Neuronal stem cell (in vitro differentiated cells): ENCODE measurements around the gene PARD3.

Experiments
- DNase-seq: peaks from one replicate; pipeline ENCODE4 v3.0.0-alpha.2; 2013; ENCODE audit warnings: low spot score
- H2AFZ ChIP-seq: one replicate; pipeline ENCODE4 v1.6.1; 2013; ENCODE audit warnings: mild to moderate bottlenecking, low read length, inconsistent platforms
- H2AK5ac ChIP-seq: 2 replicates; pipeline ENCODE4 v1.6.1; 2013; ENCODE audit warnings: low read depth, mild to moderate bottlenecking, inconsistent platforms, low read length, moderate library complexity, mixed read lengths
- H2BK120ac ChIP-seq: 2 replicates; pipeline ENCODE4 v1.6.1; 2013; ENCODE audit warnings: low read depth, mild to moderate bottlenecking, inconsistent platforms, low read length, moderate library complexity, mixed read lengths
- H2BK12ac ChIP-seq: one replicate; pipeline ENCODE4 v1.6.1; 2013; ENCODE audit warnings: low read length, inconsistent platforms
- H2BK15ac ChIP-seq: 2 replicates; pipeline ENCODE4 v1.6.1; 2013; ENCODE audit warnings: mild to moderate bottlenecking, low read length, inconsistent platforms, mixed read lengths
- H2BK5ac ChIP-seq: one replicate; pipeline ENCODE4 v1.6.1; 2013; ENCODE audit warnings: inconsistent platforms, mild to moderate bottlenecking, low read length, moderate library complexity
- H3K14ac ChIP-seq: one replicate; pipeline ENCODE4 v1.6.1; 2013; ENCODE audit warnings: low read length, inconsistent platforms
- H3K18ac ChIP-seq: 2 replicates; pipeline ENCODE4 v1.6.1; 2013; ENCODE audit warnings: low read length, inconsistent platforms
- H3K23ac ChIP-seq: 2 replicates; pipeline ENCODE4 v1.6.1; 2013; ENCODE audit warnings: low read depth, mild to moderate bottlenecking, mixed read lengths, low read length, inconsistent platforms; ENCODE audit not compliant: poor library complexity
- H3K27ac ChIP-seq: replicated peaks from 3 replicates; pipeline ENCODE4 v1.5.1; 2013; ENCODE audit warnings: low read length, inconsistent platforms
- H3K27me3 ChIP-seq, 3 experiments: 2 replicates each; pipeline ENCODE4 v1.6.1; 2013; ENCODE audit warnings: low read length in 3 of 3, mild to moderate bottlenecking in 2 of 3, inconsistent platforms in 1 of 3, low read depth in 1 of 3, mixed read lengths in 1 of 3, moderate library complexity in 1 of 3; ENCODE audit not compliant: control insufficient read depth in 3 of 3, insufficient read depth in 3 of 3
- H3K36me3 ChIP-seq, 2 donors: replicated peaks in 1 of 2; 2 replicates each; pipeline ENCODE4 v1.6.1; 2013; ENCODE audit warnings: low read length in 2 of 2; ENCODE audit not compliant: control insufficient read depth in 2 of 2, insufficient read depth in 2 of 2
- H3K4ac ChIP-seq: 2 replicates; pipeline ENCODE4 v1.6.1; 2013; ENCODE audit warnings: inconsistent platforms, mild to moderate bottlenecking, low read length, moderate library complexity
- H3K4me1 ChIP-seq, 2 donors: 1 replicate in 1 of 2; 2 replicates in 1 of 2; pipeline ENCODE4 v1.6.1; 2013; ENCODE audit warnings: low read length in 2 of 2, low read depth in 1 of 2; ENCODE audit not compliant: control insufficient read depth in 2 of 2, insufficient read depth in 1 of 2
- H3K4me2 ChIP-seq: one replicate; pipeline ENCODE4 v1.6.1; 2013; ENCODE audit warnings: mild to moderate bottlenecking, low read length, inconsistent platforms; ENCODE audit not compliant: insufficient read depth, poor library complexity, severe bottlenecking
- H3K4me3 ChIP-seq, 2 donors: 2 replicates each; pipeline ENCODE4 v1.5.1; 2013; ENCODE audit warnings: low read length in 2 of 2, mild to moderate bottlenecking in 2 of 2, inconsistent platforms in 1 of 2, moderate library complexity in 1 of 2
- H3K79me1 ChIP-seq: one replicate; pipeline ENCODE4 v1.6.1; 2013; ENCODE audit warnings: low read depth, mild to moderate bottlenecking, inconsistent platforms, low read length, moderate library complexity
- H3K9ac ChIP-seq: one replicate; pipeline ENCODE4 v1.6.1; 2013; ENCODE audit warnings: mild to moderate bottlenecking, low read depth, low read length, inconsistent platforms; ENCODE audit not compliant: poor library complexity
- H3K9me3 ChIP-seq, 2 donors: replicated peaks in 1 of 2; 2 replicates each; pipeline versions ENCODE3 to v1.6.1; 2013; ENCODE audit warnings: low read length in 2 of 2, mild to moderate bottlenecking in 2 of 2, inconsistent platforms in 1 of 2, low read depth in 1 of 2, mixed read lengths in 1 of 2, moderate library complexity in 1 of 2; ENCODE audit not compliant: control insufficient read depth in 2 of 2, insufficient read depth in 1 of 2
- H4K8ac ChIP-seq: one replicate; pipeline ENCODE4 v1.6.1; 2013; ENCODE audit warnings: low read depth, mild to moderate bottlenecking, inconsistent platforms, low read length, moderate library complexity
- H4K91ac ChIP-seq: one replicate; pipeline ENCODE4 v1.6.1; 2013; ENCODE audit warnings: low read length, low read depth, mild to moderate bottlenecking, inconsistent platforms; ENCODE audit not compliant: poor library complexity
- WGBS, 2 donors: extraction: QIAGEN DNeasy Blood & Tissue Kit; methylation state at CpG; one replicate each; pipeline ENCODE4 v1.1.7; 2013; ENCODE audit warnings: missing lambda C conversion rate in 2 of 2, mixed read lengths in 1 of 2; ENCODE audit not compliant: insufficient read length in 2 of 2, insufficient replicate concordance in 1 of 2; ENCODE audit errors: extremely low coverage in 2 of 2; 5-methylcytosine and 5-hydroxymethylcytosine counted together

Gene PARD3

DNA sequence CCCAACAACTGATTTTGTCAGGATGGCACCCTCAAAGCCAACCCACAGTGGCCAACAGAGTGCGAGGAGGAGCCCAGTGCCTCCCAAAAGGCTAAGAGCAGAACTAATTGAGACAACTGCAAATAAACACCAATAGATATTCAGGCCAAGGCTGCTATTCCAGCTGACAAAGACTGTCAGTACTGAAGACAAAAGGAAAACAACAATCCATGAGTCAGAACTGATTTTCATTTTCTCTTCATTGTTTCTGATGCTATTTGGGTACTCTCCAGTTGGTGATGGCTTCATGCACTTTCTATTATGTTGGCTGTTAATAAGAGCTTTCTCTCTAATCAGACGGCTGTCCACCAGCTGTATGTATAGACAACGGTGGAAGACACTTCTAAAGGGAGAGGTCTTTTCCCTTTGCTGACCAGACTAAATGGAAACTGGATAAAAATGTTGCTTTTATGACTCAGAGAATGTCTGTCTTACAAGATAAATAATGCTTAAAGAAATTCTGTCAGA, 515.9 kb downstream of the PARD3 start:
- Histone ChIP-seq H2AK5ac (no peak overlapping the region), H2BK120ac (no peak overlapping the region), H3K18ac (no peak overlapping the region), H3K9me3 (no peaks in the 10 kb centered on the region), H4K91ac (no peak overlapping the region), H3K14ac (no peak overlapping the region), H3K9ac (no peak overlapping the region), H4K8ac (no peak overlapping the region), H3K27ac (no peak overlapping the region), H2AFZ (no peak overlapping the region), H3K4me3 (no peak overlapping the region), H3K79me1 (no peaks in the 10 kb centered on the region), H3K4me2 (no peak overlapping the region), H3K23ac (no peak overlapping the region), H2BK5ac (no peak overlapping the region), H3K4ac (no peak overlapping the region), H2BK12ac (no peak overlapping the region), H3K27me3 (no peaks in the 10 kb centered on the region), H3K4me1 (peaks cover 0 to 5% of the 10 kb centered on the region in 2 donors), H2BK15ac (no peak overlapping the region), H3K36me3 (no peaks in the 10 kb centered on the region)
- DNase-seq, result no peak
- no CpG with 5 or more reads among the region's 3 CpGs for WGBS, 2 donors

DNA sequence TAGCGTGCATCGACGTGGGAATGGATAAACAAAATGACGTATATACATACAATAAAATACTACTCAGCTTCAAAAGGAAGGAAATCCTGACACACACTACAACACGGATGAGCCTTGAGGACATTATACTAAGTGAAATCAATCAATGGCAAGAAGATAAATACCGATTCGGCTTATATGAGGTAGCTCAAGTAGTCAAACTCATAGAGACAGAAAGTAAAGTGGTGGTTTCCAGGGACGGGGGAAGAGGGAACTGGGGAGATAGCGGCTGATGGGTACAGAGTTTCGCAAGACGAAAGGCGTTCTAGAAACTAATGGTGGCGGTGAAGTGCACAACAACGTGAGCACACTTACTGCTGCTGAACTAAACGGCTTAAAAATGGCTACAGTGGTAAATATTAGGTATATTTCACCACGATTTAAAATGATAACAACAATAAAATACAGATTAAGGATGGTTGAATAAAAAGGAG, 516.7 kb downstream of the PARD3 start:
- H4K8ac ChIP-seq, result no peak overlapping the region
- peaks cover 0 to 11% of the 10 kb centered on the region in 2 donors for H3K4me1 ChIP-seq
- H3K14ac ChIP-seq, result no peak overlapping the region
- no peak overlapping the region for H2AFZ ChIP-seq
- no peak overlapping the region for H3K9ac ChIP-seq
- H3K18ac ChIP-seq, result no peak overlapping the region
- no peaks in the 10 kb centered on the region for H3K9me3 ChIP-seq
- H3K4ac ChIP-seq, result no peak overlapping the region
- H3K27ac ChIP-seq, result no peak overlapping the region
- H3K27me3 ChIP-seq, result no peaks in the 10 kb centered on the region
- no peak overlapping the region for H3K23ac ChIP-seq
- H3K79me1 ChIP-seq, result no peaks in the 10 kb centered on the region
- no peak overlapping the region for H2BK120ac ChIP-seq
- DNase-seq, result no peak
- H3K4me3 ChIP-seq, result no peak overlapping the region
- no peak overlapping the region for H2BK12ac ChIP-seq
- no peak overlapping the region for H2BK5ac ChIP-seq
- no peak overlapping the region for H2AK5ac ChIP-seq
- WGBS, 2 donors, result no CpG with 5 or more reads among the region's 16 CpGs
- H2BK15ac ChIP-seq, result no peak overlapping the region
- no peak overlapping the region for H3K4me2 ChIP-seq
- H3K36me3 ChIP-seq, result no peaks in the 10 kb centered on the region
- H4K91ac ChIP-seq, result no peak overlapping the region

DNA sequence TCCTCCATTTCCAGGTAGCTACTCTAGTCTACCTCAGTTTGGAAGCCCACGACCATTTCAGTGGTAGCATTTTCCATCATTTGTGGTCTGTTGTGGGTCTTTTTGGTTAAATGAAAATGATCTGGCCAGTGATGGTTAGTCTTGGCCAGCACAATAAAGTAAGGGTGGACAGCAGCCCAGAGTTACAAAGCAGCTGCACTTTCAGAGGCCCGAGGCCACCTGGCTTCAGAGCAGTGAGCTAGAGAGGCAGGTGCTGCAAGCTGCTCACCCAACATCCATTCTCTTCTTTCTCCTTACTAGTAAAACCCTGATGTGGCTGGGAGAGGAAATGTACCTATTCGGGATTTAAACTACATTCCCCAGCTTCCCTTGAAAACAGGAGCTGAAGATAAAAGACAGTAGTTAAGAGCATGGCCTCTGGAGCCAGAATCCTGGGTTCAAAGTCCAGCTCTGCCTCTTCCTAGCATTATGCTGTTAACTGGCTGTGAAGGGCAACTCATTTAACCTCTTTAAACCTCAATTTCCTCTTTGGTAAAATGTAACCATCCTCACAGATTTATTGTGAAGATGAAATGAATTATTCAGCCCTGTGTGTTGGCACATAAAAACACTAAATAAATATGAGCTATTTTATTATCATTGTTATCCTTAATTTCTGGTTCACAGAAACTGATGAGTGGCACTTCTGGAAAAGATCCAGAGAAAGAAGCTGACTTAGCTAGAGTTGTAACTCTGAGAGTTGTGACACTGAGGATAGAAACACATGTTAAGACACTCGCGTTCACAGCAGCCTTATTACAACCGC, 517.4 kb downstream of the PARD3 start:
- DNase-seq, result no peak
- Histone ChIP-seq H3K4ac (no peak overlapping the region), H3K9ac (no peak overlapping the region), H4K8ac (no peak overlapping the region), H3K79me1 (no peaks in the 10 kb centered on the region), H3K4me3 (no peak overlapping the region), H2AK5ac (no peak overlapping the region), H2AFZ (no peak overlapping the region), H2BK120ac (no peak overlapping the region), H3K23ac (no peak overlapping the region), H3K14ac (no peak overlapping the region), H3K36me3 (no peaks in the 10 kb centered on the region), H4K91ac (no peak overlapping the region), H2BK15ac (no peak overlapping the region), H2BK12ac (no peak overlapping the region), H3K9me3 (no peaks in the 10 kb centered on the region), H3K4me2 (no peak overlapping the region), H3K27ac (no peak overlapping the region), H3K27me3 (no peaks in the 10 kb centered on the region), H3K4me1 (peaks cover 0 to 12% of the 10 kb centered on the region in 2 donors), H3K18ac (no peak overlapping the region), H2BK5ac (no peak overlapping the region)
- WGBS, 2 donors, result no CpG with 5 or more reads among the region's 6 CpGs

DNA sequence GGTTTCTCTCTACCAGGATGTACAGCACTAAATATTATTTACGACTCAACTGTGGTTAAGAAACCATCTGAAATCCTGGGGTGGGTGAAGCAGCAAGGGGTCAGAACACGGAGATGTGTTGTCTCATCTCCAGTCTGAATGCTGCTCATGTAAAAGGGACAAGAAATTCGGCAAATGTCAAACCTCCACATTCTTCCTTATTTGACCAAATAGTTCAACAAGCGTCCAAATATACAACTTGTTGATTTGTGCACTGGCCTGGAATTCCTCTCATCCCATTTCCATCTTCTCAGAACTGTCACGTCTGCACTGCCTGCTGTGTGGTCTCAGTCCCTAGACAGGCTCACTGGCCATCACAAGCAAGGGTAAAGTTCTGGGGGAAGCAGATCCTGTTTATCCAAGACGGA, 520.0 kb downstream of the PARD3 start:
- H3K4me1 ChIP-seq, result peaks cover 0 to 18% of the 10 kb centered on the region in 2 donors
- no peak overlapping the region for H2AK5ac ChIP-seq
- no CpG with 5 or more reads among the region's 6 CpGs for WGBS, 2 donors
- no peak overlapping the region for H3K4ac ChIP-seq
- H3K14ac ChIP-seq, result no peak overlapping the region
- H2BK12ac ChIP-seq, result no peak overlapping the region
- H3K27me3 ChIP-seq, result no peaks in the 10 kb centered on the region
- no peak overlapping the region for H3K18ac ChIP-seq
- no peaks in the 10 kb centered on the region for H3K36me3 ChIP-seq
- H2AFZ ChIP-seq, result no peak overlapping the region
- no peak overlapping the region for H2BK5ac ChIP-seq
- no peaks in the 10 kb centered on the region for H3K9me3 ChIP-seq
- no peak overlapping the region for H4K8ac ChIP-seq
- H3K4me2 ChIP-seq, result no peak overlapping the region
- no peak overlapping the region for H2BK120ac ChIP-seq
- H2BK15ac ChIP-seq, result no peak overlapping the region
- no peak overlapping the region for H4K91ac ChIP-seq
- H3K4me3 ChIP-seq, result no peak overlapping the region
- no peak overlapping the region for H3K9ac ChIP-seq
- DNase-seq, result no peak
- H3K27ac ChIP-seq, result no peak overlapping the region
- no peak overlapping the region for H3K23ac ChIP-seq
- no peaks in the 10 kb centered on the region for H3K79me1 ChIP-seq
